WERI-Rb-1 (cell line): Measurements from ENCODE around the gene CERK.

Experiments
- DNase-seq: peaks from one replicate; pipeline ENCODE4 v3.0.0-alpha.2; 2020
- H3K27ac ChIP-seq: fragments of 250-450 bp; sonication (Bioruptor Pico); 2 replicates; pipeline ENCODE4 v1.5.1; 2020; ENCODE audit warnings: mild to moderate bottlenecking, moderate library complexity
- H3K27me3 ChIP-seq: fragments of 250-450 bp; sonication (Bioruptor Pico); 2 replicates; pipeline ENCODE4 v1.5.1; 2021; ENCODE audit warnings: mild to moderate bottlenecking, low read depth, moderate library complexity; ENCODE audit not compliant: insufficient read depth, severe bottlenecking
- H3K36me3 ChIP-seq: fragments of 250-450 bp; sonication (Bioruptor Pico); 2 replicates; pipeline ENCODE4 v1.5.1; 2020; ENCODE audit warnings: mild to moderate bottlenecking, moderate library complexity
- H3K4me3 ChIP-seq: 2 replicates; pipeline ENCODE4 v1.5.1; 2011; ENCODE audit warnings: low read depth, mild to moderate bottlenecking, control low read depth, low read length
- H3K9me3 ChIP-seq: fragments of 250-450 bp; sonication (Bioruptor Pico); 2 replicates; pipeline ENCODE4 v1.5.1; 2021; ENCODE audit warnings: mild to moderate bottlenecking, moderate library complexity; ENCODE audit not compliant: severe bottlenecking
- CTCF ChIP-seq: IDR thresholded peaks from 2 replicates; pipeline ENCODE4 v1.5.1; 2011; ENCODE audit warnings: low read depth, mild to moderate bottlenecking, control low read depth, inconsistent platforms, low read length

CERK gene

DNA sequence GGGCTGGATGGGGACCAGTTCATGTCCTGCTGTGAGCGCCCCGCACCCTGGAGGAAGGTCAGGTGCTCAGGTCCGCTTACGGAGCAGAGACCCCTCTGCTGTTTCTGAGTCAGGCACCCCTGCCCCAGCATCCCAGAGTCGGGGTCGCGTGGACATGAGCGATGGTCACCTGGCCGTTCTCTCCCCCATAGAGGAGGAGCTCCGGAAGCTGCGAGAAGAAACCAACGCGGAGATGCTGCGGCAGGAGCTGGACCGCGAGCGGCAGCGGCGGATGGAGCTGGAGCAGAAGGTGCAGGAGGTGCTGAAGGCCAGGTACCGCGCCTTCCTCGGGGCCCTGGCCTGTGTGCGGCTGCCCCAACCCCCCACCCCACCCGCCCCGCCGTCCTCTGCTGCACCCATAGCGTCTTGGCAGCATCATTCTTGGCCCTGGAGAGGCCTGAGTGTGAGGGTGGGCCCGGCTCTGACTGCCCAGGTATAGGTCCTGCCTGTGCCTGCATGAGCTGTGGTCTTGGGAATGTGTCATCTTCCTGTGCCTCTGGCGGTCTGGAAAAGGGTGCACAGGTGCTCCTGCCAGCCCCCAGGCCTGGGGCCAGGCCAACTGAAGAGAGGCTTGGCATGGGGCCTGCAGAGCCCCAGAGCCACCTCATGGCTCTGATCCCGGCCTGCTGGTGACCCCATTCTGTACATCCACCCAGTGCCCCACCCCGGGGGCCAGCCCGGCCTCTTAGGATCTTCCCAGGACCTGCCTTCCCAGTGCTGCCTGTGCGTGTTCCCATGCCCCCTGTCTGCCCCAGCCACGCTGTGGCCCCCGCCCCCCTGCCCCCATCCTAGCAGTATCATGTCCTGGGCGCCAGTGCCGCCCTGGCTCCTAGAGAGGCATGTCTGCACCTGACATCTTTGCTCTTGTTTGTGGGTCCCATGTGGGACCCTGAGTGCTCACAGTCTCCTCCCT lies 79.8 kb downstream of the CERK start:
- no peak for TF ChIP-seq CTCF
- H3K27ac ChIP-seq = no peak overlapping the region
- H3K9me3 ChIP-seq = no peaks in the 10 kb centered on the region
- no peaks in the 10 kb centered on the region for H3K27me3 ChIP-seq
- H3K36me3 ChIP-seq = no peaks in the 10 kb centered on the region
- no peak overlapping the region for H3K4me3 ChIP-seq
- no peak for DNase-seq

GRCh38 chr22:46657655-46657953 lies 80.4 kb downstream of the CERK start:
- H3K27me3 ChIP-seq = no peaks in the 10 kb centered on the region
- no peak for DNase-seq
- no peak for TF ChIP-seq CTCF
- H3K4me3 ChIP-seq = no peak overlapping the region
- no peak overlapping the region for H3K27ac ChIP-seq
- H3K36me3 ChIP-seq = no peaks in the 10 kb centered on the region
- no peaks in the 10 kb centered on the region for H3K9me3 ChIP-seq

DNA sequence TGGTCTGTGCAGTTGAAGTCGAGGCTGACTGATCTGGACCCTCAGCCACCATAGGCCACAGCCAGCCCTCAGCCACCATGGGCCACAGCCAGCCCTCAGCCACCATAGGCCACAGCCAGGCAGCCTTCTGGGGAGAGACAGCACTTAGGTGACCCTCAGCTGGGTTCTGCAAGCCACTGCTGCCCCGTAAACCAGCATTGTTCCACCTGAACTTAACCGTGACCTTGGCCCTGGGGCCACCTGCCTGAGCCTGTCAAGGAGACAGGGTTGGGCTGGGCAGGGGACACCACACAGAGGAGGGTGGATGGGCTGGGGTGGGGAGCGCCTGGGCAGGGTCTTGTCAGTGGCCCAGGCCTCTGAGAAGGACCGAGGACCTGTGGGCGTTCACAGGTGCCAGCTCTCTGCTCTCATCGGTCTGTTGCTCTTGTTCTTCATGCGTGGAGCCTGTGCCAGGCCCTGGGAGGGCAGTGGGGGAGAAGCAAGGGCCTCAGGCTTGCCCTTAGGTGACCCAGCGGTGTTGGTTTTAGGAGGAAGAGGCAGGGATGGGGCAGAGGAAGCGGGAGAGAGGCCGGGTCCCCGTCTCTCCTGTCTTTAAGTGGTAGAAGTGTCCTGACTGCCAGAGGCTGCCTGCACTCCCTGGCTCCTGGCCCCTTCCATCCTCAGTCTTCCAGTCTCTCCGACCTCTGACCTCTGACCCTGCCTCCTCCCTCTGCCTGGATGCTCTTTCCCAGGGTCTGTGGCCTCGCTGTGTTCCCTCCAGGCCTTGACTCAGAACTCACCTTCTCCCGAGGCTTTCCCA lies 81.0 kb downstream of the CERK start:
- H3K27me3 ChIP-seq = no peaks in the 10 kb centered on the region
- no peaks in the 10 kb centered on the region for H3K9me3 ChIP-seq
- no peak for DNase-seq
- no peak for TF ChIP-seq CTCF
- no peaks in the 10 kb centered on the region for H3K36me3 ChIP-seq
- H3K27ac ChIP-seq = no peak overlapping the region
- no peak overlapping the region for H3K4me3 ChIP-seq

DNA sequence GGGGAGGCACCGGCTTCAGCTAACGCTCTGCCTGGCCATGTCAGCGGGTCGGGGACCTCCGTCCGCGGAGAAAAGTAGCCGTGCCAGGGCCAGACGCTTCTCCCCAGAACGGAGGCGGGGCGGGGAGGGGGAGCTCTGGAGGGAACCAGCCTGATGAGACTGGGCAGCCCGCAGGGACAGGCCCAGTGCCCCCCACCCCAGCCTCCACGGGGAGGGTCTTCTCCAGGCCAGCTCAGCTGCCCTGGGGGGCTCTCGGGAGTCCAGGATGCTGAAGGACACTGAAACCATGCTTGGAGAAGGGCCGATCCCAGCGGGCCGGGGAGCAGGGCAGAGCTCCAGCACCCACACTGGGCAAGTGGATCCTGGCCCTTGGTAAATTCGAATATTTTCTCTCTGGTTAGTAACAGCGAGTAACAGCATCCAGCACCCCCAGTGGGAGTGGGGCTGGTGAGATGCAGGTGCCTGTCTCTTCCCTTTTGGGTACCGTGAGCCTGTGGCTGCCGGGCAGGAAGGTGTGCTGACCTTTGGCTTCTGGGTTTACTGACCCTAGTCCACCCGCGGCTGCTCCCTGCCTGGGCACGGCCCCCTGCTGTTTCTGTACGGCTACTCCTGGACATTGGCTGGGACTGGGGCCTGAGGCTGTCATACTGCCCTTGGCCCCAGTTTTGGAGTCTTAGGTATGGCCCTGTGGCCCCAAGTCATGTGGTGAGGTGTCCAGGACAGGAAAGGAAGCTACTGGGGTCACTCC lies 82.0 kb downstream of the CERK start:
- Histone ChIP-seq H3K27ac (no peak overlapping the region), H3K27me3 (no peaks in the 10 kb centered on the region), H3K4me3 (no peak overlapping the region), H3K9me3 (no peaks in the 10 kb centered on the region), H3K36me3 (no peaks in the 10 kb centered on the region)
- DNase-seq = no peak
- no peak for TF ChIP-seq CTCF

GRCh38 chr22:46654927-46655595 lies 83.0 kb downstream of the CERK start:
- TF ChIP-seq CTCF = no peak
- Histone ChIP-seq H3K36me3 (no peaks in the 10 kb centered on the region), H3K4me3 (no peak overlapping the region), H3K9me3 (no peaks in the 10 kb centered on the region), H3K27ac (no peak overlapping the region), H3K27me3 (no peaks in the 10 kb centered on the region)
- no peak for DNase-seq
